CD4-positive, alpha-beta T cell treated with Interleukin-6 for 4 hours (primary cell): Measurements from ENCODE around the gene ENO4.

Source experiments
- DNase-seq: peaks from one replicate; pipeline ENCODE4 v3.0.0-alpha.2; 2020; ENCODE audit warnings: mixed read lengths

ENO4 gene

DNA sequence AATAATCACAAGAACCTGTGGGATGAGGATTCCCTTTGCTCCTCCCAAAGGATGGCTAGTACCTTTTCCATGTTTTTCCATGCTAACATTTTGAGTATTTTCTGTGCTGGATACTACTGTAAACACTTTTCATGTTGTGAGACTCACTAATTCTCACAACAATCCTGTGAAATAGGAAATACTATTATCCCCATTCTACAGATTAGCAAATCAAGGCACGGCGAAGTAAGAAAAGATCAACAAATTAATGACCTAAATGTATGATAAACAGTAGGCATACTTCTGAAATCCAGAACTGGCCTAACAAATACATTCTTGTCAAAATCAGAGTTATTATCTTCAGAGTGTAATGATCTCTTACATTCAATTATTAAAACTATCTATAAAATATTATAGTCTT, 69.3 kb downstream of the ENO4 start:
- no peak for DNase-seq

DNA sequence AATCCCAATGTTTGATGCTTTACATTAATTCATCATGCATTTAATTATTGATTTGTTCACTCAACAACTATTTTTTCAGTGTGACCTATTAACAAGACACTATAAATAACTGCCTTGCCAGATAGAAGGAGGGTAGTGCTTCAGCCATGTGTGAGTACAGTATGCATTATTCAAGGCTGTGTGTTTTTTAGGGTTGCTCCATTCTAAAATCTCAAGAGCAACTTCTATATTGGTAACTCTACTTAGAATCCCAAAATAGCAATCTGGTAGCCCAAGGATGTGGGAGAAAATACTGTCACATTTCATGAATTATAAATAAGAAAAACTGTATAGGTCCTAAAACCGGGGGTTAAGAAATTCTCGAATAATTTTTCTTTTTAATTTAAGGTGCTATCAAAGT, 69.9 kb downstream of the ENO4 start:
- DNase-seq, result no peak

DNA sequence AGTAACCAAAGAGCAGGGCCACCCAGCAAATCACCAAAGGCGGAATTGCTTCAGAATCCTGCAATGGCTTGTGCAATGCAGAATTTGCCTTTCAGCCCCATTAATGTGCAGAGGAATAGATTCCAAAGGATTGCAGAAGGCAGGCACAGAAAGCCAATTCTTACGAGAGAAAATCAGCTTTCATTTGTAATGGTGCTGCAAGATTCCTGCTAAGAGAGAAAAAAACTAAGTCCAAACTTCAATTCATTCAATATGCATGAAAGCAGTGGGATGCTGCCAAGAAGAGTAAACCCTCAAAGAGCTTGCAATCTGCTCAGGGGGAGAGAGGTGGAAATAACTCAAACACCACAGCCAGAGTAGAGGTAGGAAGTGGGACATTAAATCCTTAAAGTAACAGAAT, 70.4 kb downstream of the ENO4 start:
- no peak for DNase-seq

DNA sequence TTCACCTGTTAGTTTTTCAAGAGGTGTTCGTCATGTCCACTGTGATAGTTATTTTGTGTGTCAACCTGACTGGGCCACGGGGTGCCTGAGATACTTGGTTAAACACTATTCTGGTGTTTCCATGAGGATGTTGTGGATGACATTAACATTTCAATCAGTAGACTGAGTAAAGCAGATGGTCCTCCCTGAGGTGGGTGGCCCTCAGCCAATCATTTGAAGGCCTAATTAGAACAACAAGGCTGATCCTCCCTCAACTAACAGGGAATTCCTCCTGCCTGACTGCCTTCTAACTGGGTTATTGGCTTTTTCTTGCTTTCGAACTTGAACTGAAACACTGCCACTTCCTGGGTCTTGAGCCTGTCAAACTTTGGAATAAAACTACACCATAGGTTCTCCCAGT, 75.8 kb downstream of the ENO4 start:
- DNase-seq, result no peak

- no peak for DNase-seq
Observed at GRCh38 chr10:116926426-116926825, 77.1 kb downstream of the ENO4 start.

GRCh38 chr10:116931806-116932205, 82.5 kb downstream of the ENO4 start:
- no peak for DNase-seq
